GM12878 (cell line): ENCODE results near the gene MYH9.

Experiments
- ATF7 ChIP-seq: fragments of 450-650 bp; IDR thresholded peaks from 2 replicates; pipeline ENCODE4 v1.6.1; 2016; ENCODE audit warnings: low read depth, mild to moderate bottlenecking
- CEBPB ChIP-seq, 2 experiments: fragments of 150-350 bp in 1 of 2; IDR thresholded peaks; 2 replicates each; pipeline ENCODE4 v1.6.1; 2012 to 2014; ENCODE audit warnings: low read depth in 2 of 2, low read length in 2 of 2, borderline replicate concordance in 1 of 2, inconsistent platforms in 1 of 2
- CREM ChIP-seq: IDR thresholded peaks from 2 replicates; pipeline ENCODE4 v1.6.1; 2014; ENCODE audit warnings: antibody characterized with exemption, low read depth
- EGR1 ChIP-seq, 2 experiments: IDR thresholded peaks; 1 replicate in 1 of 2; 2 replicates in 1 of 2; pipeline ENCODE4 v1.6.1; 2011 to 2012; ENCODE audit warnings: low read depth in 2 of 2, low read length in 2 of 2, borderline replicate concordance in 1 of 2, mild to moderate bottlenecking in 1 of 2, moderate library complexity in 1 of 2
- EP300 ChIP-seq, 2 experiments: fragments of 150-350 bp in 1 of 2; IDR thresholded peaks; 2 replicates each; pipeline ENCODE4 v1.6.1; 2011 to 2012; ENCODE audit warnings: low read depth in 2 of 2, low read length in 2 of 2, borderline replicate concordance in 1 of 2, improper control_type of control experiment in 1 of 2, inconsistent platforms in 1 of 2; ENCODE audit not compliant: control insufficient read depth in 1 of 2
- POLR2AphosphoS5 ChIP-seq: IDR thresholded peaks from 2 replicates; pipeline ENCODE4 v1.6.1; 2011; ENCODE audit warnings: mild to moderate bottlenecking, low read length, inconsistent platforms
- STAT1 ChIP-seq: fragments of 450-650 bp; conservative IDR thresholded peaks from 2 replicates; pipeline ENCODE4 v1.6.1; 2014; ENCODE audit warnings: antibody characterized with exemption, mild to moderate bottlenecking
- YY1 ChIP-seq: IDR thresholded peaks from 2 replicates; pipeline ENCODE4 v1.6.1; 2011; ENCODE audit warnings: low read depth, mild to moderate bottlenecking, low read length
- ZNF217 ChIP-seq: fragments of 450-650 bp; IDR thresholded peaks from 2 replicates; pipeline ENCODE4 v1.6.1; 2017; ENCODE audit warnings: antibody characterized with exemption, mild to moderate bottlenecking
- TF ChIP-seq, protein P1 (sequence below), 3 experiments: IDR thresholded peaks in 2 of 3; conservative IDR thresholded peaks in 1 of 3; 2 replicates each; pipeline ENCODE4 v1.5.1; 2011; ENCODE audit warnings: low read depth in 3 of 3, low read length in 3 of 3, mild to moderate bottlenecking in 3 of 3, control low read depth in 2 of 3, moderate library complexity in 2 of 3, inconsistent platforms in 1 of 3, mixed read lengths in 1 of 3; ENCODE audit not compliant: control insufficient read depth in 2 of 3, insufficient read depth in 1 of 3; ENCODE audit errors: extremely low read depth in 1 of 3
- TF ChIP-seq, protein P2 (sequence below): IDR thresholded peaks from 2 replicates; pipeline ENCODE4 v1.6.1; 2012; ENCODE audit warnings: low read length, inconsistent platforms
- TF ChIP-seq, protein P3 (sequence below): fragments of 450-650 bp; IDR thresholded peaks from 2 replicates; pipeline ENCODE4 v1.6.1; 2017; ENCODE audit warnings: mild to moderate bottlenecking

DNA sequence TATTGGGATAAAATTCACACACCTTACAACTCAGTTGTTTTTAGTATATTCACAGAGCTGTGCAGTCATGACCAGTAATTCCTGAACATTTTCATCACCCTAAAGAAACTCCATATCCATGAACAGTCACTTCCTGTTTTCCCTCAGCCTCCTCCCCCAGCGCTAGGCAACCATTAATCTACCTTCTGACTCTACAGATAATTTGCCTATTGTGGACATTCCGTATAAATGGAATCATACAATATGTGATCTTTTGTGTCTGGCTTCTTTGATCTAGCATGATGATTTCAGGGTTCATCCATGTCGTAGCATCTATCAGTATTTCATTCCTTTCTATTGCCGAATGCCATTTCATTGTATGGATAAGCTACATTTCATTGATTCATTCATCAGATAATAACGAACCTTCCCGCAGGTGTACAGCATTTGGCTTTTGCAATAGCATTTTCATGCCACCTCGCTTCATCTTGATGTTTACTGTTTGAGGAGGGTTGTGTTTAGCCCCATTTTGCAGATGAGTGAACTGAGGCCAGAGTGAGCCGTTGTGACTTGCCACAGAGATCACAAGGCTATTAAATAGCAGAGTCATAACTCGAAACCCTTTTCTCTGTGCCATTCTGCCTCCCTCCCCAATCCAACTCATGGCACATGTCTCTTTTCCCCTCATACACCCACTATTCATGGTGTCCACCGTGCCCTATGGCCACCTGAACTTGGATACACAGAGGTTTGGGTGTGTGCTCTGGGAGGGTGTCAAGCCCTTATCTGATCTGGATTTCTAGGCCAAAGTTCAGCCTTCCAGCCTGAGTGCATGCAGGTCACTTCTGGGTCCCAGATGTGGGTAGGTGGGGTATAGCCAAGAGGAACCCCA, 11.1 kb upstream of the MYH9 start:
- TF ChIP-seq STAT1 (no peak), YY1 (no peak), ZNF217 (no peak), EGR1 (IDR thresholded peaks at IDR 0.05; ENCODE audit: borderline replicate concordance in 1 of 2, low read depth in 2 of 2, low read length in 2 of 2) (no peak), CREM (no peak), EP300 (IDR thresholded peaks at IDR 0.05; ENCODE audit: borderline replicate concordance in 1 of 2, control insufficient read depth in 1 of 2, low read depth in 2 of 2, low read length in 2 of 2) (no peak), CEBPB (IDR thresholded peaks at IDR 0.05; ENCODE audit: borderline replicate concordance in 1 of 2, low read depth in 2 of 2, low read length in 2 of 2) (no peak), POLR2AphosphoS5 (no peak), ATF7 (no peak)
- TF ChIP-seq, protein P1, sequence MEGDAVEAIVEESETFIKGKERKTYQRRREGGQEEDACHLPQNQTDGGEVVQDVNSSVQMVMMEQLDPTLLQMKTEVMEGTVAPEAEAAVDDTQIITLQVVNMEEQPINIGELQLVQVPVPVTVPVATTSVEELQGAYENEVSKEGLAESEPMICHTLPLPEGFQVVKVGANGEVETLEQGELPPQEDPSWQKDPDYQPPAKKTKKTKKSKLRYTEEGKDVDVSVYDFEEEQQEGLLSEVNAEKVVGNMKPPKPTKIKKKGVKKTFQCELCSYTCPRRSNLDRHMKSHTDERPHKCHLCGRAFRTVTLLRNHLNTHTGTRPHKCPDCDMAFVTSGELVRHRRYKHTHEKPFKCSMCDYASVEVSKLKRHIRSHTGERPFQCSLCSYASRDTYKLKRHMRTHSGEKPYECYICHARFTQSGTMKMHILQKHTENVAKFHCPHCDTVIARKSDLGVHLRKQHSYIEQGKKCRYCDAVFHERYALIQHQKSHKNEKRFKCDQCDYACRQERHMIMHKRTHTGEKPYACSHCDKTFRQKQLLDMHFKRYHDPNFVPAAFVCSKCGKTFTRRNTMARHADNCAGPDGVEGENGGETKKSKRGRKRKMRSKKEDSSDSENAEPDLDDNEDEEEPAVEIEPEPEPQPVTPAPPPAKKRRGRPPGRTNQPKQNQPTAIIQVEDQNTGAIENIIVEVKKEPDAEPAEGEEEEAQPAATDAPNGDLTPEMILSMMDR (IDR thresholded peaks at IDR 0.05 in 2 of 3, conservative IDR thresholded peaks at IDR 0.05 in 1 of 3; ENCODE audit: control insufficient read depth in 2 of 3, extremely low read depth in 1 of 3, insufficient read depth in 1 of 3, low read depth in 3 of 3, low read length in 3 of 3): no peak
- TF ChIP-seq, protein P2, sequence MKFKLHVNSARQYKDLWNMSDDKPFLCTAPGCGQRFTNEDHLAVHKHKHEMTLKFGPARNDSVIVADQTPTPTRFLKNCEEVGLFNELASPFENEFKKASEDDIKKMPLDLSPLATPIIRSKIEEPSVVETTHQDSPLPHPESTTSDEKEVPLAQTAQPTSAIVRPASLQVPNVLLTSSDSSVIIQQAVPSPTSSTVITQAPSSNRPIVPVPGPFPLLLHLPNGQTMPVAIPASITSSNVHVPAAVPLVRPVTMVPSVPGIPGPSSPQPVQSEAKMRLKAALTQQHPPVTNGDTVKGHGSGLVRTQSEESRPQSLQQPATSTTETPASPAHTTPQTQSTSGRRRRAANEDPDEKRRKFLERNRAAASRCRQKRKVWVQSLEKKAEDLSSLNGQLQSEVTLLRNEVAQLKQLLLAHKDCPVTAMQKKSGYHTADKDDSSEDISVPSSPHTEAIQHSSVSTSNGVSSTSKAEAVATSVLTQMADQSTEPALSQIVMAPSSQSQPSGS: no peak
- TF ChIP-seq, protein P3, sequence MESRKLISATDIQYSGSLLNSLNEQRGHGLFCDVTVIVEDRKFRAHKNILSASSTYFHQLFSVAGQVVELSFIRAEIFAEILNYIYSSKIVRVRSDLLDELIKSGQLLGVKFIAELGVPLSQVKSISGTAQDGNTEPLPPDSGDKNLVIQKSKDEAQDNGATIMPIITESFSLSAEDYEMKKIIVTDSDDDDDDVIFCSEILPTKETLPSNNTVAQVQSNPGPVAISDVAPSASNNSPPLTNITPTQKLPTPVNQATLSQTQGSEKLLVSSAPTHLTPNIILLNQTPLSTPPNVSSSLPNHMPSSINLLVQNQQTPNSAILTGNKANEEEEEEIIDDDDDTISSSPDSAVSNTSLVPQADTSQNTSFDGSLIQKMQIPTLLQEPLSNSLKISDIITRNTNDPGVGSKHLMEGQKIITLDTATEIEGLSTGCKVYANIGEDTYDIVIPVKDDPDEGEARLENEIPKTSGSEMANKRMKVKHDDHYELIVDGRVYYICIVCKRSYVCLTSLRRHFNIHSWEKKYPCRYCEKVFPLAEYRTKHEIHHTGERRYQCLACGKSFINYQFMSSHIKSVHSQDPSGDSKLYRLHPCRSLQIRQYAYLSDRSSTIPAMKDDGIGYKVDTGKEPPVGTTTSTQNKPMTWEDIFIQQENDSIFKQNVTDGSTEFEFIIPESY: no peak
